HCT116 (cell line): ENCODE results near the gene SLC12A3. TPM values are rescaled to one million over a fixed set of nuclear protein-coding genes. Genes with fewer than 3 reads are reported as not detected.

Source experiments
- ATAC-seq: fragments of 200-7000 bp; cut with Tn5 transposase; 2 replicates; pipeline ENCODE4 v1.9.1; 2020; ENCODE audit warnings: mild to moderate bottlenecking, moderate library complexity
- BruUV-seq: library from RNA; stranded (reverse); fragments of 400-500 nt; replicated peaks from 2 replicates; lab custom pipeline; 2021; lab: Mats Ljungman, UMichigan
- CTCF ChIA-PET: fragments of 300-600 bp; sonication (Branson Sonifier 250); formaldehyde crosslinking; loops from one replicate; lab custom pipeline; 2021; ENCODE audit warnings: antibody characterized with exemption; lab: Charles Lee
- POLR2A ChIA-PET: fragments of 300-600, 350-600 bp; sonication (Branson Sonifier 250); formaldehyde crosslinking; loops from one replicate; lab custom pipeline; 2021; ENCODE audit warnings: antibody characterized with exemption; lab: Charles Lee
- RAD21 ChIA-PET, 2 experiments: fragments of 300-600 bp; sonication (Branson Sonifier 250); formaldehyde crosslinking; loops; one replicate each; lab custom pipeline; 2023; ENCODE audit warnings: low total read pairs in 2 of 2; ENCODE audit not compliant: uncharacterized antibody in 2 of 2, unreplicated experiment in 2 of 2, low non-redundant PET in 1 of 2; lab: Charles Lee
- DNase-seq: peaks from one replicate; pipeline ENCODE4 v3.0.0-alpha.2; 2010; ENCODE audit warnings: low read depth, low spot score
- H2AFZ ChIP-seq: fragments of 200-600 bp; shearing (Covaris generic), sonication (generic); 2 replicates; pipeline ENCODE4 v1.6.1; 2017; ENCODE audit warnings: low read depth, mixed run types, mixed read lengths, antibody characterized with exemption, low read length; ENCODE audit not compliant: poor library complexity, severe bottlenecking
- H3K27ac ChIP-seq: 2 replicates; pipeline ENCODE4 v1.5.1; 2012; ENCODE audit warnings: low read depth, low read length
- H3K27me3 ChIP-seq: fragments of 200-600 bp; sonication (generic); 2 replicates; pipeline ENCODE4 v1.6.1; 2016; ENCODE audit warnings: mixed run types, low read length, mixed read lengths; ENCODE audit not compliant: insufficient read depth
- H3K36me3 ChIP-seq, 2 experiments: fragments of 200-500 bp in 1 of 2; fragments of 200-600 bp in 1 of 2; sonication (Bioruptor generic) in 1 of 2; sonication (generic) in 1 of 2; 2 replicates each; pipeline versions ENCODE4 v1.5.1 to v1.6.1; 2014 to 2016; ENCODE audit warnings: low read length in 2 of 2, inconsistent platforms in 1 of 2, mixed read lengths in 1 of 2, mixed run types in 1 of 2; ENCODE audit not compliant: insufficient read depth in 2 of 2, control insufficient read depth in 1 of 2
- H3K4me1 ChIP-seq, 2 experiments: fragments of 200-600 bp in 1 of 2; sonication (generic) in 1 of 2; 2 replicates each; pipeline versions ENCODE4 v1.5.1 to v1.6.1; 2012 to 2017; ENCODE audit warnings: low read length in 2 of 2, inconsistent platforms in 1 of 2, mild to moderate bottlenecking in 1 of 2, mixed read lengths in 1 of 2, mixed run types in 1 of 2, moderate library complexity in 1 of 2; ENCODE audit not compliant: insufficient read depth in 2 of 2, control insufficient read depth in 1 of 2
- H3K4me2 ChIP-seq: fragments of 200-600 bp; sonication (generic); 2 replicates; pipeline ENCODE4 v1.6.1; 2017; ENCODE audit warnings: mixed run types, low read length, mixed read lengths
- H3K4me3 ChIP-seq, 2 experiments: fragments of 200-600 bp in 1 of 2; sonication (generic) in 1 of 2; replicated peaks in 1 of 2; 2 replicates each; pipeline ENCODE4 v1.5.1; 2011 to 2016; ENCODE audit warnings: low read length in 2 of 2, control low read depth in 1 of 2, low read depth in 1 of 2, mild to moderate bottlenecking in 1 of 2, mixed read lengths in 1 of 2, mixed run types in 1 of 2
- H3K79me2 ChIP-seq: fragments of 200-600 bp; sonication (generic); 2 replicates; pipeline ENCODE4 v1.6.1; 2017; ENCODE audit warnings: mild to moderate bottlenecking, mixed run types, low read length, moderate library complexity, mixed read lengths; ENCODE audit not compliant: insufficient read depth
- H3K9ac ChIP-seq: fragments of 200-600 bp; sonication (generic); 2 replicates; pipeline ENCODE4 v1.6.1; 2016; ENCODE audit warnings: low read length, mixed read lengths
- H3K9me2 ChIP-seq: fragments of 200-600 bp; sonication (generic), shearing (Covaris generic); 2 replicates; pipeline ENCODE4 v1.6.1; 2017; ENCODE audit warnings: mixed run types, mild to moderate bottlenecking, moderate library complexity; ENCODE audit not compliant: insufficient read depth
- H3K9me3 ChIP-seq, 2 experiments: fragments of 200-500 bp in 1 of 2; fragments of 200-600 bp in 1 of 2; sonication (Bioruptor generic) in 1 of 2; sonication (generic) in 1 of 2; 2 replicates each; pipeline ENCODE4 v1.6.1; 2014 to 2017; ENCODE audit warnings: low read length in 2 of 2, mixed read lengths in 2 of 2, inconsistent platforms in 1 of 2, low read depth in 1 of 2, mild to moderate bottlenecking in 1 of 2, mixed run types in 1 of 2, moderate library complexity in 1 of 2; ENCODE audit not compliant: control insufficient read depth in 1 of 2, insufficient read depth in 1 of 2
- H4K20me1 ChIP-seq: fragments of 200-600 bp; sonication (generic), shearing (Covaris generic); 2 replicates; pipeline ENCODE4 v1.6.1; 2017; ENCODE audit warnings: mixed run types, mild to moderate bottlenecking, moderate library complexity; ENCODE audit not compliant: insufficient read depth
- CEBPB ChIP-seq: IDR thresholded peaks from 2 replicates; pipeline ENCODE4 v1.6.1; 2012; ENCODE audit warnings: low read depth
- EGR1 ChIP-seq: IDR thresholded peaks from 2 replicates; pipeline ENCODE4 v1.6.1; 2012; ENCODE audit warnings: low read depth
- ELF1 ChIP-seq: IDR thresholded peaks from 2 replicates; pipeline ENCODE4 v1.6.1; 2012; ENCODE audit warnings: low read depth, borderline replicate concordance
- EZH2 ChIP-seq: fragments of 200-600 bp; sonication (generic); IDR thresholded peaks from 2 replicates; pipeline ENCODE4 v1.6.1; 2017; ENCODE audit warnings: antibody characterized with exemption, mixed run types
- FOSL1 ChIP-seq: IDR thresholded peaks from 2 replicates; pipeline ENCODE4 v1.6.1; 2012; ENCODE audit warnings: low read depth
- JUND ChIP-seq: IDR thresholded peaks from 2 replicates; pipeline ENCODE4 v1.6.1; 2012
- POLR2A ChIP-seq: IDR thresholded peaks from 2 replicates; pipeline ENCODE4 v1.7.0; 2011; ENCODE audit warnings: borderline replicate concordance; ENCODE audit not compliant: insufficient read depth, insufficient read length; ENCODE audit errors: extremely low read depth
- POLR2AphosphoS5 ChIP-seq: IDR thresholded peaks from 2 replicates; pipeline ENCODE4 v1.6.1; 2011; ENCODE audit warnings: mild to moderate bottlenecking, low read depth, low read length, moderate library complexity
- SIN3A ChIP-seq: IDR thresholded peaks from 2 replicates; pipeline ENCODE4 v1.6.1; 2012; ENCODE audit warnings: low read depth
- SP1 ChIP-seq: IDR thresholded peaks from 2 replicates; pipeline ENCODE4 v1.6.1; 2012; ENCODE audit warnings: low read depth
- SRF ChIP-seq: IDR thresholded peaks from 2 replicates; pipeline ENCODE4 v1.6.1; 2012; ENCODE audit warnings: low read depth
- TCF7L2 ChIP-seq: IDR thresholded peaks from 2 replicates; pipeline ENCODE4 v1.7.0; 2011; ENCODE audit warnings: borderline replicate concordance, inconsistent platforms; ENCODE audit not compliant: insufficient read depth, insufficient read length; ENCODE audit errors: extremely low read depth
- YY1 ChIP-seq: IDR thresholded peaks from 2 replicates; pipeline ENCODE4 v1.6.1; 2011; ENCODE audit warnings: low read length, low read depth, moderate library complexity, mild to moderate bottlenecking; ENCODE audit not compliant: insufficient replicate concordance; ENCODE audit errors: extremely low read depth
- ZFX ChIP-seq: fragments of 450-650 bp; IDR thresholded peaks from 2 replicates; pipeline ENCODE4 v1.6.1; 2017
- intact Hi-C: fragments of 100-400 bp; cut with micrococcal nuclease; formaldehyde crosslinking; loops from 2 replicates; pipeline ENCODE4 v1.10.0; 2022
- total RNA-seq: library from RNA; stranded (reverse); gene quantifications from one replicate; pipeline ENCODE4 v1.2.1, GENCODE V29; 2021; ENCODE audit not compliant: unreplicated experiment
- TF ChIP-seq, protein P1 (sequence below): IDR thresholded peaks from 2 replicates; pipeline ENCODE4 v1.6.1; 2012
- TF ChIP-seq, protein P2 (sequence below): IDR thresholded peaks from 2 replicates; pipeline ENCODE4 v1.6.1; 2011; ENCODE audit warnings: mild to moderate bottlenecking, low read length, moderate library complexity; ENCODE audit not compliant: insufficient replicate concordance; ENCODE audit errors: extremely low read depth

Gene SLC12A3
- total RNA-seq, 1 experiment from 2014 or later: not detected

GRCh38 chr16:56931271-56931891 is 66.4 kb downstream of the SLC12A3 start:
- Histone ChIP-seq H2AFZ (no peak overlapping the region), H3K9me3 (no peaks in the 10 kb centered on the region), H3K27me3 (no peaks in the 10 kb centered on the region), H4K20me1 (peaks cover 10% of the 10 kb centered on the region; the same call in 1 of the 2 replicates), H3K79me2 (peaks cover 43% of the 10 kb centered on the region), H3K9ac (peak overlapping the region; percentile 92), H3K4me1 (peaks cover 7 to 20% of the 10 kb centered on the region in 2 experiments; a peak in 3 of 4 replicates), H3K4me2 (peak overlapping the region; percentile 81), H3K36me3 (peaks cover 10 to 17% of the 10 kb centered on the region in 2 experiments), H3K9me2 (no peaks in the 10 kb centered on the region), H3K27ac (peak overlapping the region; percentile 61), H3K4me3 (peak overlapping the region; percentile 47 to 98)
- ATAC-seq (peak; percentile 9), DNase-seq (no peak)
- peak; percentile 59; the same call in 1 of the 2 replicates for TF ChIP-seq ZFX
- TF ChIP-seq SP1: no peak
- 0 out of 2 replicates have a peak, but pooled peaks have one; percentile 43 for TF ChIP-seq SRF
- intact Hi-C loops: loop anchor here (10.0 kb wide), 1 partner anchor 357 kb away; no protein-coding TSS in a partner anchor
- TSS peak; percentile 99 for BruUV-seq
- ChIA-PET RAD21 (no interaction called here), POLR2A (interaction anchor here (0.6 to 3.6 kb wide), 23 partner anchors 9 to 320 kb away, joined by 3 to 25 read pairs (median 4); partner anchors contain the start of gene MT1E), CTCF (interaction anchor here (1.2 to 1.5 kb wide), 2 partner anchors 11 to 33 kb away, joined by 3 to 4 read pairs; no protein-coding TSS in a partner anchor)

- Histone ChIP-seq H3K9ac (peak within 1 kb of the TSS; percentile 92), H3K9me2 (no peaks in the 10 kb centered on the region), H3K4me2 (peak within 1 kb of the TSS; percentile 81), H3K79me2 (peaks cover 48% of the 10 kb centered on the region), H3K27me3 (no peaks in the 10 kb centered on the region), H3K4me1 (peaks cover 7 to 20% of the 10 kb centered on the region in 2 experiments; a peak in 3 of 4 replicates), H3K9me3 (no peaks in the 10 kb centered on the region), H2AFZ (no peak within 1 kb of the TSS), H3K36me3 (peaks cover 17 to 24% of the 10 kb centered on the region in 2 experiments), H3K27ac (peak within 1 kb of the TSS; percentile 61), H3K4me3 (peak within 1 kb of the TSS; percentile 97 to 98), H4K20me1 (peaks cover 10% of the 10 kb centered on the region; the same call in 1 of the 2 replicates)
- DNase-seq (peak; percentile 92), ATAC-seq (peak; percentile 95)
- intact Hi-C loops: loop anchor here (10.0 kb wide), 1 partner anchor 357 kb away; no protein-coding TSS in a partner anchor
- ChIA-PET CTCF (interaction anchor here (1.2 to 1.5 kb wide), 2 partner anchors 12 to 32 kb away, joined by 3 to 4 read pairs; no protein-coding TSS in a partner anchor), POLR2A (interaction anchor here (0.6 to 3.6 kb wide), 24 partner anchors 8 to 321 kb away, joined by 3 to 25 read pairs (median 4); partner anchors contain the start of gene MT1E), RAD21 (no interaction called here)
- BruUV-seq: no TSS peak
- TF ChIP-seq SIN3A (peak; percentile 99), CEBPB (peak; percentile 94), EGR1 (peak; percentile 93), FOSL1 (no peak), YY1 (peak; percentile 86), EZH2 (no peak), TCF7L2 (peak; percentile 22), POLR2AphosphoS5 (peak; percentile 100), SP1 (peak; percentile 95), ZFX (peak; percentile 53; the same call in 1 of the 2 replicates), POLR2A (peak; percentile 94), JUND (no peak), ELF1 (no peak)
- TF ChIP-seq, protein P1, sequence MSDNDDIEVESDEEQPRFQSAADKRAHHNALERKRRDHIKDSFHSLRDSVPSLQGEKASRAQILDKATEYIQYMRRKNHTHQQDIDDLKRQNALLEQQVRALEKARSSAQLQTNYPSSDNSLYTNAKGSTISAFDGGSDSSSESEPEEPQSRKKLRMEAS: peak; percentile 98
- TF ChIP-seq, protein P2, sequence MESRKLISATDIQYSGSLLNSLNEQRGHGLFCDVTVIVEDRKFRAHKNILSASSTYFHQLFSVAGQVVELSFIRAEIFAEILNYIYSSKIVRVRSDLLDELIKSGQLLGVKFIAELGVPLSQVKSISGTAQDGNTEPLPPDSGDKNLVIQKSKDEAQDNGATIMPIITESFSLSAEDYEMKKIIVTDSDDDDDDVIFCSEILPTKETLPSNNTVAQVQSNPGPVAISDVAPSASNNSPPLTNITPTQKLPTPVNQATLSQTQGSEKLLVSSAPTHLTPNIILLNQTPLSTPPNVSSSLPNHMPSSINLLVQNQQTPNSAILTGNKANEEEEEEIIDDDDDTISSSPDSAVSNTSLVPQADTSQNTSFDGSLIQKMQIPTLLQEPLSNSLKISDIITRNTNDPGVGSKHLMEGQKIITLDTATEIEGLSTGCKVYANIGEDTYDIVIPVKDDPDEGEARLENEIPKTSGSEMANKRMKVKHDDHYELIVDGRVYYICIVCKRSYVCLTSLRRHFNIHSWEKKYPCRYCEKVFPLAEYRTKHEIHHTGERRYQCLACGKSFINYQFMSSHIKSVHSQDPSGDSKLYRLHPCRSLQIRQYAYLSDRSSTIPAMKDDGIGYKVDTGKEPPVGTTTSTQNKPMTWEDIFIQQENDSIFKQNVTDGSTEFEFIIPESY: no peak
These were observed 67.1 kb downstream of the SLC12A3 start, which contains the start of gene HERPUD1 for GRCh38 chr16:56931892-56932720. HERPUD1 (plus strand) TSS chr16:56932142; CDS start chr16:56932245, 103 bp downstream.
